NCI-H2196 treated with DMSO at 0.1 percent for 48 hours (cell line): ENCODE measurements around the gene TNRC6C.
A peak's percentile ranks its signal among the peaks of the same experiment; 100 is the strongest.
"Not testable (repeated sequence)": the region's sequence is repeated elsewhere in the genome, so short reads cannot be mapped to it uniquely, and the experiment has no call there.

Experiments used
- DNase-seq: peaks from one replicate; lab custom pipeline; 2025; ENCODE audit not compliant: unreplicated experiment; lab: John Stamatoyannopoulos, UW

The TNRC6C gene

DNA sequence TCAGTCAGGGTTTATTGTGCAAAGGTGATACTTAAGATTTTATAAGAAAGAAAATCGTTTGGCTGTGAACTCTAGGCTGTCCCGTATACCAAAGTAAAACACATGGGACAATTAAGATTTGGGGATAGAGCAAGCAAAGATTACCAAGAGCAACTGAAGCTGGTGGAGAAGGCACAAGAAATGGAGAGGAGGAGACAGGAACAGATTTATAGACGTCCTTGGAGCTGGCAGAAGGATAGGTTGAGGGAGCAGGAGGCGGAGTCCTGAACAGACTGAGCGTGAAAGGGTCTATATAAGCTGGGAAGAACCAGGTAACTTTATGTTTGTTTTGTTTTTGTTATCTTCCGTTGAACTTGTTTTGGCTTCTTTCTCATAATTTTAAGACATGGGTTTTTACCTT is 3.8 kb downstream of the TNRC6C start:
- no peak for DNase-seq

DNA sequence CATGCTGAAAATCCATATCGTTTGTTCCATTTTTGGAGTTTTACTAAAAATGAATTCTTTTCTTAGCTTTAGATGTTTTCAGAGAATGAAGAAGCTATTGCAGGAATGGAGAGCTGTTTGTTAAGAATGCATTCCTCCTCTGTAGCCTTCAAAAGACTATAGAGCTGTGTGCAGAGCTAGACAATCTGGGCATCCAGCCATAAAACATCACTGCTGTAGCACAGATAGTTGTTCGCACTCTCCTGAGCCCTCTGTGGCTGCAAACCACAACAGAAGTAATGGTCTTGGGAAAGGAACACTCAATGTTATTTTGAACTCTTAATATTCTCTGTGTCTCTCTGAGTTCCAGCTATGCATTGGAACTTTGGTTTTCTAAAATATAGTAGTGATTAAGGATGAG is 4.9 kb downstream of the TNRC6C start:
- DNase-seq, result peak; percentile 49

DNA sequence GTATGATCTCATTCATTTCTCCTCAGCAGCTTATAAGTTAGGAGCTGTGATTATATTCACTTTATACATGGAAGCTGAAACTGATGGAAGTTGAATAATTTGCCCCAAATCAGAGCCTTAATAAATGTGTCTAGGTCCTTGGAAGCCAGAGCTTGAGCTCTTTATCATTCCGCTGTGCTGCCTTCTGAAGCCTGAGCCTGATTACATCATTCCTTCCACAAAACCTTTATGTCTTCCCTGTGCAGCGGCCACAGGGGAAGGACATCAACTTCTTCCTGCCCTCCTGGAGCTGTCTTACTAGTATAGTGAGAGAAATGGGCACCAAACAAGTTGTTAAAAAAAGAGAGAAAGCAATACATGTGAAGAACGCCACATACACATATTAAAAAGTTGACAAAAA is 6.8 kb downstream of the TNRC6C start:
- no peak for DNase-seq

DNA sequence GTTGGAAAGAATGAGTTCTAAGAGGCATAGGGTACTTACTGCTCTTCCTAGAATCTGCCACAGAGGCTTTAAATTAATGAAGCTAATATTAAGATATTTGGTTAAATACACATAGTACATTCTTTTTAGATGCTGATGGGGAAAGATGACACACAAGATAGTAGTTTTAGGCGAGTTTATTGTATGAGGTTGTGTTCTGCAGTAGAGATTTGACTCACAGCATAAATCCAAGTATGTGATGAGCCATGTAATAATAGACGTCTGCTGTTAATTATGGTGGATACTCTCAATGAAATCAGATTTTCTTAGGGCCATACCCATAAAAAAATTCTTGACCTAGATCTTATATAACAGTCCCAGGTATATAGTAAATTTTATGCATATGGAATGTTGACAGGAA is 8.0 kb downstream of the TNRC6C start:
- DNase-seq, result no peak

DNA sequence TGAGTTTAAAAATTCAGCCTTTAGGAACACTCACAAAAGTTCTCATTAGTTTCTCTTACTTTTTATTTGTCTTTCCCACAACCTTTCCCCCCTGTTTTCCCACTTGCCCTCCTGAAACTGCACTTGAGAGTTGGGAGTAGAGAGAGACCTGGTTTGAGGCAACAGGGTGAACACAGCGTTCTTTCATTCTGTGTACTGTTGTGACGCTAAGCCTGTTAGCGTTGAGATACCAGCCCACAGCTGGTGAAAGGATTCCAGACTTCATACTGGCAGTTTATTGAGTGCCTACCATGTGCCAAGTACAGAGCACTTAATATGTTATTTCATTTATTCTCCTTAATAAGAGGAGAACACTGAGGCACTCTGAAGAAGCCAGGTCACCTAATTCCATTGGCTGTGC is 10.3 kb downstream of the TNRC6C start:
- no peak for DNase-seq

DNA sequence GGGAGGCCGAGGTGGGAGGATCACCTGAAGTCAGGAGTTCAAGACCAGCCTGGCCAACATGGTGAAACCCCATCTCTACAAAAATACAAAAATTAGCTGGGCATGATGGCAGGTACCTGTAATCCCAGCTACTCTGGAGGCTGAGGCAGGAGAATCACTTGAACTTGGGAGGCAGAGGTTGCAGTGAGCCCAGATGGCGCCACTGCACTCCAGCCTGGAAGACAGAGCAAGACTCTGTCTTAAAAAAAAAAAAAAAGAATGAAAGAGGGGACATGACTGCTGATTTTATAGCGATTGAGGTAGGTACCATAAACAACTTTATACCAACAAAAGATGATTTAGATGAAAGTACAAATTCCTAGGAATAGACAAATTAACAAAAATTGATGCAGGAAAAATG is 13.8 kb downstream of the TNRC6C start:
- DNase-seq, result not testable (repeated sequence)

DNA sequence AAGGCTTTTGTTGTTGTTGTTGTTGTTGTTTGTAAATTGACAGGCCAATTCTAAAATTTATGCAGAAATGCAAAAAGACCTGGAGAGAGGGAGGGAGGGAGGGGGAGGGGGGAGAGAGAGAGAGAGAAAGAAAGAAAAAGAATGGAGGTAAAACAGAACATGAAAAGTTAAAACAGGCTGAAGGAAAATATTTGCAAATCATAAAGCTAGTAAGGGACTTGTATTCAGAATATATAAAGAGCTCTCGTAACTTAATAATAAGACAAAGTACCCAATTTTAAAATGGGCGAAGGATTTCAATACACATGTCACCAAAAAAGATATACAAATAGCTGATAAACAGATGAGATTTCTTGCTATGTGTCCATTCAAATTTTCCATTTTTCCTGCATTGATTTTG is 15.4 kb downstream of the TNRC6C start:
- no peak for DNase-seq

DNA sequence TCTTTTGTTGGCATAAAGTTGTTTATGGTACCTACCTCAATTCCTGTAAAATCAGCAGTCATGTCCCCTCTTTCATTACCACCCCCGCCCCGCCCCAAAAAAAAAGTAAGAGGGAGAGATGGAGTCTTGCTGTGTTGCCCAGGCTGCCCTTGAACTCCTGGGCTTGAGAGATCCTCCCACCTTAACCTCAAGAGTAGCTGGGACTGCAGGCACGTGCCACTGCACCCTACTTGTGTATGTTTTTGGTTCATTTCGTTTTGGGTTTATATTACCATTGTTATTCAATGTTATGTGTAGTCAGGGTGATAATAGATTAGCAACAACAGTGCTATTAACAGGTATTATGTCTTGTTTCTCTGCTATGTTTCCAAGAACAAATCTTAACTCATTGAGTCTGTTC is 15.9 kb downstream of the TNRC6C start:
- DNase-seq, result no peak

DNA sequence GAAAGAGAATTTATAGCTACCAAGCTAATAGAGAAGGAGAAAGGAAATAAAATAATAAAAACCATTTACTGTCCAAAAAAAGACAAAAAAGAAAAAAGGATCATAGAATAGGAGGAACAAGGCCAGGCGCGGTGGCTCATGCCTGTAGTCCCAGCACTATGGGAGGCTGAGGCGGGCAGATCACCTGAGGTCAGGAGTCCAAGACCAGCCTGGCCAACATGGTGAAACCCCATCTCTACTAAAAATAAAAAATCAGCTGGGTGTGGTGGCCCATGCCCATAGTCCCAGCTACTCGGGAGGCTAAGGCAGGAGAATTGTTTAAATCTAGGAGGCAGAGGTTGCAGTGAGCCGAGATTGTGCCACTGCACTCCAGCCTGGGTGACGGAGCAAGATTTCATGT is 23.9 kb downstream of the TNRC6C start:
- not testable (repeated sequence) for DNase-seq

DNA sequence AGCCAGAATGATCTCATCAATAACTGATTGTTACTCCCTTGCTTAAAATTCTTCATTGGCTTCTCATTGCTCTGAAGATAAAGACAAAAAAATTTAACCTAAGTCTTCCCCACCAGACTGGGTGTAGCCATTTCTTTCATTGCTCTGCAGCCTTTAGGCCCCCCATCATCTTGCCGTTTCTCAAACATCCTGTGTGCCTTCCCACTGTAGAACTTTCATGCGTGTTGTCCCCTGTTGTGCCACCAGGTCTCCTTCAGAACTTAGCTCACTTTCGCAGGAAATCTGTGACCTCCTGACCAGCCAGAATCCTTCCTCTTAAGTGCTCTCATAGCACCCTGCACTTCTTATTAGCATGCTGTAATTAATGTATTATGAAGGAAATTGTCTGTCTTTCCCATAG is 31.8 kb downstream of the TNRC6C start:
- DNase-seq, result no peak

DNA sequence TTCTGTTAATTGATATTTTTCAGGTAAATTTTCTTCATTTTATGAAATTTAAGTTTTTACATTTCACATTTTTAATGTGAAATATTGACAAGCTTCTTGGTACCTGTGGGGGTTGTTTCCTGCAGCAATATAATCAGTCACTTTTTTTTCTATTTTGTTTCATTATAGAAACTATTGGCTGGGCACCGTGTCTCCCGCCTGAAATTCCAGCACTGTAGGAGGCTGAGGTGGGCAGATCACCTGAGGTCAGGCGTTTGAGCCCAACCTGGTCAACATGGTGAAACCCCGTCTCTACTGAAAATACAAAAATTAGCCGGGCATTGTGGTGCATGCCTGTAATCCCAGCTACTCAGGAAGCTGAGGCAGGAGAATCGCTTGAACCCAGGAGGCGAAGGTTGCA is 35.2 kb downstream of the TNRC6C start:
- DNase-seq, result not testable (repeated sequence)

DNA sequence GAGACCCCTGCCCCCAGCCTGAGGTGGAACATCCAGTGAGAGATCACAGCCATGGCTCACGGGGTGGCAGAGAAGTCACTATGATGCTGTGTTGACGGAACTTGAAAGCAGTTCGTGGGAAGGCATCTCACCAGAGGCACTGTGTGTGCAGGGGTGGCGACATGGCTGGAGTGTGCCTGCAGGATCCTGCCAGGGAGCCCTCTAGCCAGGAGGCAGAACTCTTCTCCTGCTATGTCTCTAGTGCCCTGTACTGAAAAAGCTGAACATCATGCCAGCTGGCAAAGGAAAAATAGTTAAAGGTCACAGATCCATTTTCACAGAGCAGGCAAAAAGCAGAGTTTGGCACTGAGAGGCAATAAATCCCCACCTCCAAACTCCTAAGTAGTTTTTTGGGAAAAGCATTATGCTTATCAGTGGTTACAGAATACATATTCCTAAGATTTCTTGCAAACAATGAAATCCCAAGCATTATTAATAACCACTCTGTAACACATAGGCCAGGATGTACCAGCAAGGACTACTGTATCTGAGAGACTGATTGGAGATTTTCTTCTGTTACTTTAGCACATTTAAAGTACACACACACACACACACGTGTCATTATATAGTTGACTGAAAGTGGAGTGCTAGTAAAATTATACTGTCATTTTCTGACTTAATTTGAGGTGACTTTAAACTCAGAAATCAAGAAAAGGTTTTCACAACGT is 36.8 kb downstream of the TNRC6C start:
- DNase-seq, result peak; percentile 48

DNA sequence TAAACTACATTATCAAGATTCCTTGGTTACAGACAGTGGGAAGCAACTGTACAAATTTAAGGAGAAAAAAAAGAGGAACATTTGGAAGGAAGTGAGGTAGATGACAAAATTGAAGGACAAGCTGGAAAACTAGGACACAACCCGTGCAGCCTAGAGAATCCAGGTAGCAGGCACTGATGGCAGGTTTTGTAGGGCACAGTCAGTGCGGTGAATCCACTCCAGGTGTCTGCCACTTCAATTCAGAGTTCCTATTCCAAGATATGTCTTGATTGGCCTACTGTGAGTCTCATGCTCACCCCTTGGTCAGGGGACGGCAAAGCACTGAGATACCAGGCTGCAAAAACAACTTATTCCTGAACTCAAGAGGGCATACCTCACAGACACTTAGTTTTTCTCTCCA is 37.8 kb downstream of the TNRC6C start:
- no peak for DNase-seq

DNA sequence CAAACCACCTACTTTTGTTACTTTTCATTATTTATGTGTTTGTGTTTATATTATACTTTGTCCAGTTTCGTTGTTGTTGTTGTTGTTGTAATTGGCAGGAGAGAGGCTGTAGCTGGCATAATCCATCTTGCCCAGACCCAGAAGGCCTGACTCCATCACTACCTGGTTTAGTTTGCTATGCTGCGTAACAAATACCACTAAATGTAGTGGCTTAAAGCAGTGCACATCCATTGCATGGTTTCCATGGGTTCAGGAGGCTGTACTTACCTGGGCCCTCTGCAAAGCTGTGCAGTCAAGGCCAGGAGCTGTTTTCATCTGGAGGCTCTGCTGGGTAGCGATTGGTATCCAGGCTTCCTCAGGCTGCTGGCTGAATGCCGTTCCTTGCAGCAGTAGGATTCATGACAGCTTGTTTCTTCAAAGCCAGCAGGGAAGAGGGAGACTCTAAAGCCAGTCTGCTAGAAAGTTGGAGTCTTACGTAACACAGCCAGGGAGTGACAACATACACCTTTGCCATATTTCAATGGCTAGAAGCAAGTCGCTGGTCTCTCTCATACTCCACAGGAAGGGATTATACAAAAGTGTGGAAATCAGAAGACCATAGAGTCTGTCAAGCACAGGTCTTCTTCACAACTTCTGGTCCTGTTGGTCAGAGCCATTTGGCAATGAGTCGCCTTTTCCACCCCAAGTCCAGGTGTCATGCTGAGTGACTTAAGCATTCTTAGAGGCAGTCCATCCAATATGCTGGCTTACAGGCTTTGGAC is 41.1 kb downstream of the TNRC6C start:
- no peak for DNase-seq

DNA sequence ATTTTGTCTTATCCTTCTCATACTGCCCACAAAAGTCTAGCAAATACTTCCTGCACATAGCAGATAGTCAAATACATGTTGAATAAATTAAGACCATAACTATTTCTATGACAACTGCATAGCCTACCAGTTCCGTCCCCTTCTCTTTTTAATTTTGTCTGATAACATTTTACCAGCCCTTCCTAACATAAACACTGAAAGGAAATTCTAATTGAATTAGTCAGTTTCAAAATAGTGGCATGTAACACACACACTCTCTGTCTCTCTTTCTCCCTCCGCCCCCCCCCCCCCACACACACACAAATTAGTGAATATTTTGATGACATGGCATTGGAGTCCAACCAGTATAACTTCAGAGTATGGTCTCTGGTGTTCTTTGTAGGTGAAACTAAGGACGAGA is 41.8 kb downstream of the TNRC6C start:
- no peak for DNase-seq

DNA sequence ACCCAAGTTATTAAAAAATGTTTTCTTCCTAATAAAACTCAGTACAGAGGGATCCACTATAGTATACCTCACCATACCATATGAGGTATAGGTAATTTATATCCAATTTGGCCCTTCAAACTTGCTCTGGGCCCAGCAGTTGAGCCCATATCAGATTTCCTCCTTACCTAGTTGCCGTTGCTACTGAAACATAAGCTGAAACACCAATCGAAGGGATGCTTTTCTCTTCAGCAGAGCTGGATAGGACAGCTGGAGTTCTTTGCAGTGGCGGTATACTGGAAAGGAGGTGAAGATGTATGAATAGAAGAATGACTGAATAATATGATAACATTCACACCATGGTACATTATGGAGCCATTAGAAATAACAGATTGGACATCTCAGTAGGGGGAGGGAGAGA is 42.7 kb downstream of the TNRC6C start:
- no peak for DNase-seq

DNA sequence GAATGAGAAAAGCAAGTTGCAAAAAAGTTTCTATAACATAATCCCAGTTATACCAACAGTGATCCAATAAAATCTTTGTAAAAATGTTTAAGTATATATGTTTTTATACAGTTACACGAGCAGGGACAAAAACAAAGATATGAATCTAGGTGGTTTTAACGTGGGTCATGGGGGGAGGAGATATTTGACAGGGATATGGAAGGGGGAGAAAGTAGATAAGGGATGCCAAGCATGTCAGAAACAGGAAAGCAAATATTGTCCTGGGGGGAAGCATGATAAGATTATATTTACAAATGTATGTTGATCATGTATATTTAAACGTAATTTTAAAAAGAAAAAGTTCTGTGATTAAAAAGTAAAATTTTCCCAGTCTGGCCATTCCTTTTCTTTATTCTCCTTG is 43.1 kb downstream of the TNRC6C start:
- no peak for DNase-seq

DNA sequence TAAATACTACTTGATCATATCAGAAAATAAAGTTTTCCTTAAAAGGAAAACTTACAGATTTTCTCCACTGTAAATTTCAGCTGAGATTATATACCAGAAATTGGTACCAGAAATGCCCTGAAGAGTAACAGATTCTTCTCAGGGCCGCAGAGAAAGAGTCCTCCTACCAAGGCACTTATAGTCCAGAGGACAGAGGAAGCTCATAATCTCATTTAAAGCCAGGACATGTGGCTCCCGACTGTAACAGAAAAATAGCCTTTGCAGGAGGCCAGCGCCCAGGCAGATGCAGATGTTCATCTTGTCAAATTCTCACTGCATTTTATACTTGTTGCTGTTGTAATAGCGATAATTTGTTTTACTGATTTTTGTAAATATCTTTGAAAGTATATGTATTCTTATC is 43.7 kb downstream of the TNRC6C start:
- no peak for DNase-seq

DNA sequence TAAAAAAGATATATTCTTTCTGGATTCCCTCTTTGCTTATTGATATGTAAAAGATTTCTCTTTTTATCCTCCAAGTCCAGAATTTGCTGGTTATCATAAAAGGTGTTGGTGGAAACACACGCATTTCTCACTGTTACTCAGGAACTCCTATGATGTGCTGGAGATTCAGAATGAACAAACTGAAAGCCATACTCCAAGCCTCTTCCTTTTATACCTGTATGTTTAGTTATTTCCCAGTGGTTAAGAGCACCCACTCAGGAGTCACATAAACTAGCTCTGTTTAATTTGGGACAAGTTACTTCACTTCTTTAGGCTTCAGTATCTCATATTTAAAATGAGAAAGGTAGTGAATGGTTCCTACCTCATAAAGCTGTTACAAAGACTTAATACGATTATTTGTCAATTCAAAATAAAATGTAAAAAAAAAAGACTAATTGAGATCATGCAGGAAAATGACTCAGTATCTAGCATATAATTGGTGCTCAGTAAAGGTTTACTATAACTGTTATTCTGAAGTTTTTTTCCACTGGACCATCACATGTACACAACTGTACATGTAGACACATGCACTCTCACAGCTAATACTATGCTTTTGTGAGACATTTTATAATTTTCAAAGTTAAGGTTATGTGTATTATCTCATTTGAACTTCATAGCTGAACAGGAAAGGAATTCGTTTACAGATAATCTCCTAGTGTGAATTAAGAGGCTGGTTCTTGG is 47.1 kb downstream of the TNRC6C start:
- DNase-seq, result no peak

DNA sequence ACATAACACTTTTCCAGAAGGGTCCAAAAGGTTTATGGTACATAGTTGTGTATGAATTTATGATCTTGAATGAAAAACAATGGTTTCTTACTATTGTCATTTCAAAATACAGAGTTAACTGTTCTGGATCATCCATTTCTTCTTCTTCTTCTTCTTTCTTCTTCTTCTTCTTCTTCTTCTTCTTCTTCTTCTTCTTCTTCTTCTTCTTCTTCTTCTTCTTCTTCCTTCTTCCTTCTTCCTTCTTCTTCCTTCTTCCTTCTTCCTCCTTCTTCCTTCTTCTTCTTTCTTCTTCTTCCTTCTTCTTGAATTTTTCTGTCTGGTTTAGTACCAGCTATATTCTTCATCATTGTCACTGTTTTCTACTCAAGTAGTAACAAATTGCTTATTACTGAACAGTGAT is 47.8 kb downstream of the TNRC6C start:
- no peak for DNase-seq

DNA sequence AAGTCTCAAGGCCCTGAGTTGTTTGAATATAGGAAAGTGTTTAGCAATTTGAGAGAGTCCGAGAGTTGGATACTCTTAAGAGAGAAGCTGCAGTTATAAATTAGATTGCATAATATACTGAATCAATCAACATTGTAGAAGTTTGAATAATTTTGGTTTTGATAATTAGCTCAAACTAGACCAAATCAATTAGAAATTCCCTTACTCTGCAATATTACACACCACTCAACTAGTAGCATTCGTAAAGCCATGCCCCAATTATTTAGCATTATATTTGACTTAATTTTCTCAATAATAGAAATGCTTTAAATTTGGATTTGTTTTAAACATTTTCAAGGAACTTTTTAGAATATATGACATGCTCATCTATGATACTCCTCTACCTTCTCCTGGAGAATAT is 49.1 kb downstream of the TNRC6C start:
- no peak for DNase-seq

DNA sequence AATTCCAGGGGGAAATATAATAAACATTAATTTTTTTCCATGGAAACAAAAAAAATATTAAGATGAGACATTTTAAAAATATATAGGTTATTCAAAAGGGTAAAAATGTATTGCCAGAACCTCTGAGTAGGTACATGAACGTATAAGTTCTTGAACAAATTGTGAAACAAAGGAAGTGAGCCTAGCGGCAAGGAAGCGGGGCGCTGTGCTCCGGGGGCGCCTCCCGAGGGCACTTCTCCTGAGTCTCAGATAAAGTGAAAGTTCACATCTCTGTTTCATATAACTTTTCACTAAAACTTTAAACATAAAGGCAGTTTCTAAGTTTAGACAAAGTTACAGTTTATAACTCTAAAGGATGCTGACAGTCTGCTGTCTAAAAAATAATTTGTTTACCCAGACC is 52.3 kb downstream of the TNRC6C start:
- no peak for DNase-seq
